Gastroesophageal sphincter (tissue), 3 donors: ENCODE results near the gene NARF.

Experiments used
- CTCF ChIP-seq, 4 experiments: fragments of 200-600 bp in 2 of 4; fragments of 450-650 bp in 2 of 4; sonication (generic) in 1 of 4; IDR thresholded peaks; one replicate each; pipeline ENCODE4 v1.5.1; 2017 to 2019; ENCODE audit warnings: antibody characterized with exemption in 4 of 4, mild to moderate bottlenecking in 2 of 4, moderate library complexity in 2 of 4
- EP300 ChIP-seq: sonication (generic); formaldehyde crosslinking; IDR thresholded peaks from one replicate; pipeline ENCODE4 v1.6.1; 2017; ENCODE audit warnings: antibody characterized with exemption, mild to moderate bottlenecking
- POLR2A ChIP-seq, 2 donors: fragments of 450-650 bp; IDR thresholded peaks; one replicate each; pipeline ENCODE4 v1.6.1; 2017; ENCODE audit warnings: antibody characterized with exemption in 2 of 2, mild to moderate bottlenecking in 2 of 2, moderate library complexity in 1 of 2
- POLR2AphosphoS5 ChIP-seq: sonication (generic); formaldehyde crosslinking; IDR thresholded peaks from one replicate; pipeline ENCODE4 v1.6.1; 2017; ENCODE audit warnings: antibody characterized with exemption

GRCh38 chr17:82458179-82458884, at the start of gene NARF:
- peak in 1 of 4 experiments; percentile 2 for TF ChIP-seq CTCF (IDR thresholded peaks at IDR 0.05)
- peak; percentile 99 for TF ChIP-seq POLR2A (IDR thresholded peaks at IDR 0.05)
- TF ChIP-seq POLR2AphosphoS5: peak; percentile 99
- TF ChIP-seq EP300: no peak
